Lung (tissue), 12 donors: ENCODE results near the gene NKPD1. TPM values are rescaled to one million over a fixed set of nuclear protein-coding genes. Genes with fewer than 3 reads are reported as not detected.

Experiments used
- ATAC-seq: fragments of 200-7000 bp; cut with Tn5 transposase; one replicate; pipeline ENCODE4 v1.9.1; 2020; ENCODE audit warnings: moderate number of reproducible peaks; ENCODE audit not compliant: insufficient read depth, low FRiP score
- DNase-seq, 3 donors: peaks; one replicate each; pipeline ENCODE4 v3.0.0-alpha.2; 2013 to 2017
- H3K27ac ChIP-seq, 2 donors: one replicate each; pipeline ENCODE4 v1.5.1; 2013; ENCODE audit warnings: mild to moderate bottlenecking in 2 of 2, moderate library complexity in 2 of 2, control low read depth in 1 of 2, inconsistent platforms in 1 of 2, low read depth in 1 of 2, low read length in 1 of 2
- H3K27me3 ChIP-seq, 3 donors: one replicate each; pipeline ENCODE4 v1.5.1; 2013; ENCODE audit warnings: low read length in 2 of 3; ENCODE audit not compliant: control insufficient read depth in 3 of 3, insufficient read depth in 3 of 3
- H3K36me3 ChIP-seq, 4 donors: one replicate each; pipeline ENCODE4 v1.5.1; 2013; ENCODE audit warnings: low read length in 4 of 4, mild to moderate bottlenecking in 1 of 4, moderate library complexity in 1 of 4; ENCODE audit not compliant: control insufficient read depth in 4 of 4, insufficient read depth in 4 of 4
- H3K4me1 ChIP-seq, 5 donors: one replicate each; pipeline ENCODE4 v1.5.1; 2013; ENCODE audit warnings: low read length in 5 of 5, mild to moderate bottlenecking in 2 of 5, moderate library complexity in 1 of 5; ENCODE audit not compliant: control insufficient read depth in 5 of 5, insufficient read depth in 5 of 5
- H3K4me3 ChIP-seq: one replicate; pipeline ENCODE4 v1.5.1; 2013; ENCODE audit warnings: mild to moderate bottlenecking, control low read depth, moderate library complexity
- H3K9ac ChIP-seq, 2 donors: one replicate each; pipeline ENCODE4 v1.5.1; 2013; ENCODE audit warnings: low read length in 2 of 2, control low read depth in 1 of 2; ENCODE audit not compliant: insufficient read depth in 1 of 2
- H3K9me3 ChIP-seq, 4 donors: one replicate each; pipeline ENCODE4 v1.5.1; 2013; ENCODE audit warnings: low read length in 3 of 4, mild to moderate bottlenecking in 1 of 4, moderate library complexity in 1 of 4; ENCODE audit not compliant: control insufficient read depth in 4 of 4, insufficient read depth in 3 of 4
- WGBS, 2 donors: extraction: QIAGEN DNeasy Blood & Tissue Kit; methylation state at CpG; one replicate each; pipeline ENCODE4 v1.1.7; 2013; 5-methylcytosine and 5-hydroxymethylcytosine counted together
- polyA plus RNA-seq, 2 donors: library from polyadenylated mRNA; stranded (reverse); fragments of 200-250 nt; gene quantifications; one replicate each; pipeline ENCODE4 v1.2.1, GENCODE V29; 2013
- total RNA-seq, 2 donors: library from RNA; depleted of rRNA in 1 of 2; stranded (reverse); fragments of >200 nt in 1 of 2; gene quantifications; one replicate each; pipeline ENCODE4 v1.2.1, GENCODE V29; 2014 to 2021
- TF ChIP-seq, protein P1 (sequence below): IDR thresholded peaks from 2 replicates; pipeline ENCODE4 v1.5.1; 2012; ENCODE audit warnings: mild to moderate bottlenecking; ENCODE audit errors: control extremely low read depth, extremely low read depth
- donor health status: control.
- donor health status: control.
- donor health status: Bipolar disorder and iron deficiency.
- donor health status: healthy.
- donor health status: DM: yes; HTN: yes; CAD: no.

Gene NKPD1
- total and polyA plus RNA-seq, 4 donors: 0.06 to 0.08 (median 0.07) TPM; not detected in 1

GRCh38 chr19:45202637-45203036 is 41.9 kb upstream of the NKPD1 start:
- Histone ChIP-seq H3K9ac (no peak overlapping the region), H3K4me3 (no peak overlapping the region), H3K27me3 (no peaks in the 10 kb centered on the region), H3K9me3 (no peaks in the 10 kb centered on the region), H3K27ac (no peak overlapping the region), H3K36me3 (no peaks in the 10 kb centered on the region), H3K4me1 (peaks cover 0 to 8% (median 0%) of the 10 kb centered on the region in 5 donors)
- 47 to 79% methylated on average over 6 of the region's 6 CpGs for whole genome bisulfite sequencing, 2 donors
- no peak for ATAC-seq
- TF ChIP-seq, protein P1, sequence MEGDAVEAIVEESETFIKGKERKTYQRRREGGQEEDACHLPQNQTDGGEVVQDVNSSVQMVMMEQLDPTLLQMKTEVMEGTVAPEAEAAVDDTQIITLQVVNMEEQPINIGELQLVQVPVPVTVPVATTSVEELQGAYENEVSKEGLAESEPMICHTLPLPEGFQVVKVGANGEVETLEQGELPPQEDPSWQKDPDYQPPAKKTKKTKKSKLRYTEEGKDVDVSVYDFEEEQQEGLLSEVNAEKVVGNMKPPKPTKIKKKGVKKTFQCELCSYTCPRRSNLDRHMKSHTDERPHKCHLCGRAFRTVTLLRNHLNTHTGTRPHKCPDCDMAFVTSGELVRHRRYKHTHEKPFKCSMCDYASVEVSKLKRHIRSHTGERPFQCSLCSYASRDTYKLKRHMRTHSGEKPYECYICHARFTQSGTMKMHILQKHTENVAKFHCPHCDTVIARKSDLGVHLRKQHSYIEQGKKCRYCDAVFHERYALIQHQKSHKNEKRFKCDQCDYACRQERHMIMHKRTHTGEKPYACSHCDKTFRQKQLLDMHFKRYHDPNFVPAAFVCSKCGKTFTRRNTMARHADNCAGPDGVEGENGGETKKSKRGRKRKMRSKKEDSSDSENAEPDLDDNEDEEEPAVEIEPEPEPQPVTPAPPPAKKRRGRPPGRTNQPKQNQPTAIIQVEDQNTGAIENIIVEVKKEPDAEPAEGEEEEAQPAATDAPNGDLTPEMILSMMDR: no peak
- no peak for DNase-seq

- ATAC-seq (no peak), DNase-seq (peak; percentile 42 to 64 (median 63))
Observed at GRCh38 chr19:45200568-45200967, 39.8 kb upstream of the NKPD1 start.

DNA sequence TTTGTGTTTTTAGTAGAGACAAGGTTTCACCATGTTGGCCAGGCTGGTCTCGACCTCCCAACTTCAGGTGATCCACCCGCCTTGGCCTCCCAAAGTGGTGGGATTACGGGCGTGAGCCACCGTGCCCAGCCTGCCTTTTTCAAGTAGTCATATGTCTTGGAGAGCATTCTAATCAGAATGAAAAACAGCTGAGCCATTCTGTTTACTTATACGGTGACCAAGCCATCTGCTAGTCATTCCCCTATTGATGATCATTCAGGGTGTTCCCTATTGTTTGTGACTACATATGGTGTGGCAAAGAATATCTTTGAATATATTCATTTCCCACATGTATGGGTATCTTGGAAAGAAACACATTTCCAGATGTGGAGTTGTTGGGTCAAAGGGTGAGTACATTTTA is 35.0 kb upstream of the NKPD1 start:
- Histone ChIP-seq H3K27ac (no peak overlapping the region), H3K36me3 (no peaks in the 10 kb centered on the region), H3K4me1 (no peaks in the 10 kb centered on the region), H3K27me3 (no peaks in the 10 kb centered on the region), H3K9me3 (no peaks in the 10 kb centered on the region), H3K9ac (no peak overlapping the region), H3K4me3 (no peak overlapping the region)
- WGBS, 2 donors: 86 to 94% methylated on average over 6 of the region's 6 CpGs
- TF ChIP-seq, protein P1: no peak
- ATAC-seq (no peak), DNase-seq (no peak)

More at GRCh38 chr19:45200568-45200967, 39.8 kb upstream of the NKPD1 start:
- TF ChIP-seq, protein P1: peak; percentile 29
- no peaks in the 10 kb centered on the region for H3K36me3 ChIP-seq
- H3K27ac ChIP-seq: no peak overlapping the region
- H3K4me3 ChIP-seq: no peak overlapping the region
- H3K27me3 ChIP-seq: no peaks in the 10 kb centered on the region
- no peak overlapping the region for H3K9ac ChIP-seq
- H3K4me1 ChIP-seq: peaks cover 0 to 8% (median 0%) of the 10 kb centered on the region in 5 donors
- H3K9me3 ChIP-seq: no peaks in the 10 kb centered on the region
- WGBS, 2 donors: 57 to 64% methylated on average over 4 of the region's 4 CpGs

DNA sequence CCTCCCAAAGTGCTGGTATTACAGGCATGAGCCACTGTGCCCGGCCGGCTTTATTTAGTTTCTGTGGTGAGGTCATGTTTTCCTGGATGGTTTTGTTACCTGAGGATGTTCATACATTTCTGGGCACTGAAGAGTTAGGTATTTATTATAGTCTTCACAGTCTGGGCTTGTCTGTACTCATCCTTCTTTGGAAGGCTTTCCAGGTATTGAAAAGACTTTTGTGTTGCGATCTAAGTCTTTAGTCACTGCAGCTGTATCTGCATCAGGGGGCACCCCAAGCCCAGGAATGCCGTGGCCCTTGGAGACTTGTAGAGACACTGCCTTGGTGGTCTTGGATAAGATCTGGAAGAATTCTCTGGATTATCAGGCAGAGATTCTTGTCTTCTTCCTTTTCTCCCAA is 30.6 kb upstream of the NKPD1 start:
- H3K27me3 ChIP-seq: no peaks in the 10 kb centered on the region
- no peaks in the 10 kb centered on the region for H3K4me1 ChIP-seq
- H3K27ac ChIP-seq: no peak overlapping the region
- 93 to 98% methylated on average over 4 of the region's 4 CpGs for WGBS, 2 donors
- no peak overlapping the region for H3K4me3 ChIP-seq
- no peaks in the 10 kb centered on the region for H3K9me3 ChIP-seq
- TF ChIP-seq, protein P1: no peak
- ATAC-seq (no peak), DNase-seq (no peak)
- no peaks in the 10 kb centered on the region for H3K36me3 ChIP-seq
- H3K9ac ChIP-seq: no peak overlapping the region
